Activated CD4-positive, alpha-beta T cell treated with anti-CD3 and anti-CD28 coated beads for 36 hours (primary cell): ENCODE results near the gene SPINT2. TPM values are rescaled to one million over a fixed set of nuclear protein-coding genes. Genes with fewer than 3 reads are reported as not detected.

Experiments used
- total RNA-seq, 2 experiments: library from RNA; stranded (reverse); gene quantifications; one replicate each; pipeline ENCODE4 v1.2.3, GENCODE V29; 2021

Gene SPINT2
- total RNA-seq, 2 experiments from 2014 or later = 46.0 to 49.0 TPM

Other genes with a start within 250 kb of the SPINT2 start
- 1 to 10 TPM in 1 of 2 experiments, under 1 TPM in 1; 0.91 to 1.2 TPM for gene DPF1, start 40.4 kb upstream of the SPINT2 start, total RNA-seq
- 1 to 10 TPM; 1.6 to 1.7 TPM for gene PPP1R14A, start 8.2 kb upstream of the SPINT2 start, total RNA-seq
- gene C19orf33, start 39.7 kb downstream of the SPINT2 start, total RNA-seq = not detected
- 10 to 100 TPM; 76.3 to 90.1 TPM for gene YIF1B, start 51.4 kb downstream of the SPINT2 start, total RNA-seq
- gene KCNK6, start 55.3 kb downstream of the SPINT2 start, total RNA-seq = 10 to 100 TPM in 1 of 2 experiments, 1 to 10 TPM in 1; 9.6 to 10.2 TPM
- 1 to 10 TPM; 3.3 to 3.4 TPM for gene CATSPERG, start 71.3 kb downstream of the SPINT2 start, total RNA-seq
- 100 to 1,000 TPM; 219 to 275 TPM for gene PSMD8, start 110.0 kb downstream of the SPINT2 start, total RNA-seq
- under 1 TPM; 0.30 to 0.51 TPM for gene GGN, start 123.5 kb downstream of the SPINT2 start, total RNA-seq
- gene SPRED3, start 124.1 kb downstream of the SPINT2 start, total RNA-seq = 1 to 10 TPM; 3.0 to 4.5 TPM
- 10 to 100 TPM; 19.6 to 24.8 TPM for gene FAM98C, start 138.5 kb downstream of the SPINT2 start, total RNA-seq
- 1 to 10 TPM; 5.6 to 5.9 TPM for gene RASGRP4, start 161.6 kb downstream of the SPINT2 start, total RNA-seq
- gene RYR1, start 169.1 kb downstream of the SPINT2 start, total RNA-seq = 1 to 10 TPM; 2.0 to 3.1 TPM